ENCODE measurements around the gene DPYSL5. TPM values are rescaled to one million over a fixed set of nuclear protein-coding genes. Genes with fewer than 3 reads are reported as not detected.

The DPYSL5 gene
- total RNA-seq, 1 donor from 2014 or later = 2.8 TPM

DNA sequence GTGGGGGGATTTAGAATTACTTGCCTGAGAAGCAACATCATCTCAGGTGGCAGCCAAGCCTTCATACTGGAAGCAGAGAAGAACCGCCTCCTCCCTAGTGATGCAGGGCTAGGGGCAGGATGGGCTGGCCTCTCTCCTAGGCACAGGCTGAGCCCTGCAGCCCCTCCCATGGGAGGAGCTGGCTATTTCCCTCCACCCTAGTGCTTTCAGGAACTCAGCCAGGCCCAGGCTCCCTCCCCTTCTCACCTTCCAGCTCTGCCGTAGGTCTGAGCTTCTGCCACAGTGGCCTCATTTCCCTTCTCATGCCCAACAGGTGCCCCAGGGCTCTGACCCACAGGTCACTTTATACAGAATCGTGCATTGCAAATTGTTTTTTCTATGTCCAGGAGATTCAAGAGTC is 31.0 kb upstream of the DPYSL5 start:
- no peak for DNase-seq (ENCODE audit: low spot score in 2 of 2, unreplicated experiment in 2 of 2)
- no peak overlapping the region for H3K4me3 Mint-ChIP-seq
- no peaks in the 10 kb centered on the region for H3K9me3 Mint-ChIP-seq
- TF ChIP-seq, protein P1, sequence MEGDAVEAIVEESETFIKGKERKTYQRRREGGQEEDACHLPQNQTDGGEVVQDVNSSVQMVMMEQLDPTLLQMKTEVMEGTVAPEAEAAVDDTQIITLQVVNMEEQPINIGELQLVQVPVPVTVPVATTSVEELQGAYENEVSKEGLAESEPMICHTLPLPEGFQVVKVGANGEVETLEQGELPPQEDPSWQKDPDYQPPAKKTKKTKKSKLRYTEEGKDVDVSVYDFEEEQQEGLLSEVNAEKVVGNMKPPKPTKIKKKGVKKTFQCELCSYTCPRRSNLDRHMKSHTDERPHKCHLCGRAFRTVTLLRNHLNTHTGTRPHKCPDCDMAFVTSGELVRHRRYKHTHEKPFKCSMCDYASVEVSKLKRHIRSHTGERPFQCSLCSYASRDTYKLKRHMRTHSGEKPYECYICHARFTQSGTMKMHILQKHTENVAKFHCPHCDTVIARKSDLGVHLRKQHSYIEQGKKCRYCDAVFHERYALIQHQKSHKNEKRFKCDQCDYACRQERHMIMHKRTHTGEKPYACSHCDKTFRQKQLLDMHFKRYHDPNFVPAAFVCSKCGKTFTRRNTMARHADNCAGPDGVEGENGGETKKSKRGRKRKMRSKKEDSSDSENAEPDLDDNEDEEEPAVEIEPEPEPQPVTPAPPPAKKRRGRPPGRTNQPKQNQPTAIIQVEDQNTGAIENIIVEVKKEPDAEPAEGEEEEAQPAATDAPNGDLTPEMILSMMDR (IDR thresholded peaks at IDR 0.05; ENCODE audit: unreplicated experiment) = no peak
- no peaks in the 10 kb centered on the region for H3K36me3 Mint-ChIP-seq
- no peaks in the 10 kb centered on the region for H3K4me1 Mint-ChIP-seq
- H3K27ac Mint-ChIP-seq = no peak overlapping the region
- peaks cover 33% of the 10 kb centered on the region for H3K27me3 Mint-ChIP-seq (ENCODE audit: low read depth)

DNA sequence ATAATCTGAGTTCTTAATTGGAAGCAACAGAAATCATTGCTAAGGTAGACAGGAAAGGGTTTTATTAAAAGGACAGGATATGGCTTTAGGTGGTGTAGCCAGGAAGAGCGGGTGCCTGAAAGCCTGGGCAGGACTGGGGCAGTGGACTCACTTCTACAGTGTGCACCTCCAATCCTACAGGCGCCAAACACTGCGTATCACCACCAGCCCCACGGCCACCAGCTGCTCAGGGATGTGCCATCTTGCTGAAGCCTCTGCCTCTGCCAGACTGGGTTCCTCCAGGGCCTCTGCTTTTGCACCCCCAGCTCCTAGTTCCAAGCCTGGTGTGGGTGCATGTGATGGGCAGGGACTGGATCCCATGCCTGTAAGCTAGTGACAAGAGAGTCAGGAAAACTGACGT is 29.7 kb upstream of the DPYSL5 start:
- Mint-ChIP-seq H3K36me3 (no peaks in the 10 kb centered on the region), H3K9me3 (no peaks in the 10 kb centered on the region), H3K27me3 (ENCODE audit: low read depth) (peaks cover 33% of the 10 kb centered on the region), H3K4me1 (no peaks in the 10 kb centered on the region), H3K27ac (no peak overlapping the region), H3K4me3 (no peak overlapping the region)
- TF ChIP-seq, protein P1 (IDR thresholded peaks at IDR 0.05; ENCODE audit: unreplicated experiment) = no peak
- DNase-seq (ENCODE audit: low spot score in 2 of 2, unreplicated experiment in 2 of 2) = no peak

DNA sequence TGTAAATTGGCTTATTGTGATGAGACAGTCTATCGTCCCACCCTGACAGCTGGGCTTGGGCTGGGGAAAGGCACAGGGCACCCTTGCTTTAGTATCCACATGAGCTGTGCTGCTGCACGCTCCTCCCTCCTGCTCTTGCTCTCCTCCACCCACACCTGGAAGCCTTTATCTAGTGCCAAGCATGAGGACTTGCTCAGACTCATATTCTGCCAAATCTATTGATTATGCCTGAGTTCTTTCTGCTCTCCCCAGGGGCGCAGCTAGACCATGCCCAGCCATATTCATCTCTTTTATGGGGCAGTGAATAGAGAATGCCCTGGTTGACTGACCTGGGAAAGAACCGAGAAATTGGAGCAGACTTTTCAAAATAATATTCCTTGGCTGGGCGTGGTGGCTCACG is 29.0 kb upstream of the DPYSL5 start:
- no peaks in the 10 kb centered on the region for H3K36me3 Mint-ChIP-seq
- H3K9me3 Mint-ChIP-seq = no peaks in the 10 kb centered on the region
- TF ChIP-seq, protein P1 (IDR thresholded peaks at IDR 0.05; ENCODE audit: unreplicated experiment) = no peak
- H3K4me3 Mint-ChIP-seq = no peak overlapping the region
- DNase-seq (ENCODE audit: low spot score in 2 of 2, unreplicated experiment in 2 of 2) = no peak
- H3K27me3 Mint-ChIP-seq (ENCODE audit: low read depth) = peaks cover 33% of the 10 kb centered on the region
- no peak overlapping the region for H3K27ac Mint-ChIP-seq
- H3K4me1 Mint-ChIP-seq = no peaks in the 10 kb centered on the region

DNA sequence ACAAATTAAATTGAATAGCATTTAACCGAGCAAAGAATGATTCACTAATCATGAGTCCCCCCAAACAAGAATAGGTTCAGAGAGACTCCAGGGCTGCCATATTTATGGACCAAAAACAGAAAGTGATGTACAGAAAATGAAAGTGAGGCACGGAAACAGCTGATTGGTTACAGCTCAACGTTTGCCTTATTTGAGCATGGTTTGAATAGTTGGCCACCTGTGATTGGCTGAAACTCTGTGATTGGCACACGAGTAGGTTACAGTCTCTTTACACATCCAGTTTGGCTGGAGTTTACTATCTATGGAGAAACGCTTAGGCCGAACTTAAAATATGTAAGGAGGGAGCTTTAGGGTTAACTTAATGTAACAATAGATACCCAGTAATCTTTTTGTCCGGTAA is 27.0 kb upstream of the DPYSL5 start:
- no peaks in the 10 kb centered on the region for H3K4me1 Mint-ChIP-seq
- TF ChIP-seq, protein P1 (IDR thresholded peaks at IDR 0.05; ENCODE audit: unreplicated experiment) = no peak
- no peak for DNase-seq (ENCODE audit: low spot score in 2 of 2, unreplicated experiment in 2 of 2)
- no peak overlapping the region for H3K4me3 Mint-ChIP-seq
- no peaks in the 10 kb centered on the region for H3K36me3 Mint-ChIP-seq
- peaks cover 34% of the 10 kb centered on the region for H3K27me3 Mint-ChIP-seq (ENCODE audit: low read depth)
- no peak overlapping the region for H3K27ac Mint-ChIP-seq
- H3K9me3 Mint-ChIP-seq = no peaks in the 10 kb centered on the region

DNA sequence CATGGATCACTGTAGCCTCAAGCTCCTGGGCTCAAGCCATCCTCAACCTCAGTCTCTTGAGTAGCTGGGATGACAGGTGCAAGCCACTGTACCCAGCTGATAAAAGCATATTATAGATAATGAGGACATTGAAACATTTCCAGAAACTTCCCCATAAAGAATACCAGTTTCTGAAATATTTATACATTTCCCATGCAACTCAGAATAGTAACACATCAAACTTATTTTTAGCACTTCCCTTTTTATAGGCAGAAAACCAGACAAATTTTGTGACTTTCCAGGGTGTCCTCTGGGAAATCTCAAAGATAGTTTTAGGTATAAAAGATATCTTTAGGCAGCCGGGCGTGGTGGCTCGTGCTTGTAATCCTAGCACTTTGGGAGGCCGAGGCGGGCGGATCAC is 25.1 kb upstream of the DPYSL5 start:
- TF ChIP-seq, protein P1 (IDR thresholded peaks at IDR 0.05; ENCODE audit: unreplicated experiment) = no peak
- H3K4me3 Mint-ChIP-seq = no peak overlapping the region
- no peak overlapping the region for H3K27ac Mint-ChIP-seq
- no peaks in the 10 kb centered on the region for H3K36me3 Mint-ChIP-seq
- H3K4me1 Mint-ChIP-seq = no peaks in the 10 kb centered on the region
- no peak for DNase-seq (ENCODE audit: low spot score in 2 of 2, unreplicated experiment in 2 of 2)
- no peaks in the 10 kb centered on the region for H3K9me3 Mint-ChIP-seq
- peaks cover 26% of the 10 kb centered on the region for H3K27me3 Mint-ChIP-seq (ENCODE audit: low read depth)
